ENCODE data around the gene BIN1.
A peak's percentile ranks its signal among the peaks of the same experiment; 100 is the strongest.
"Not testable (repeated sequence)": the region's sequence is repeated elsewhere in the genome, so short reads cannot be mapped to it uniquely, and the experiment has no call there.

Gene BIN1

GRCh38 chr2:127045792-127046501 is 61.0 kb downstream of the BIN1 start:
- DNase-seq = no peak

DNA sequence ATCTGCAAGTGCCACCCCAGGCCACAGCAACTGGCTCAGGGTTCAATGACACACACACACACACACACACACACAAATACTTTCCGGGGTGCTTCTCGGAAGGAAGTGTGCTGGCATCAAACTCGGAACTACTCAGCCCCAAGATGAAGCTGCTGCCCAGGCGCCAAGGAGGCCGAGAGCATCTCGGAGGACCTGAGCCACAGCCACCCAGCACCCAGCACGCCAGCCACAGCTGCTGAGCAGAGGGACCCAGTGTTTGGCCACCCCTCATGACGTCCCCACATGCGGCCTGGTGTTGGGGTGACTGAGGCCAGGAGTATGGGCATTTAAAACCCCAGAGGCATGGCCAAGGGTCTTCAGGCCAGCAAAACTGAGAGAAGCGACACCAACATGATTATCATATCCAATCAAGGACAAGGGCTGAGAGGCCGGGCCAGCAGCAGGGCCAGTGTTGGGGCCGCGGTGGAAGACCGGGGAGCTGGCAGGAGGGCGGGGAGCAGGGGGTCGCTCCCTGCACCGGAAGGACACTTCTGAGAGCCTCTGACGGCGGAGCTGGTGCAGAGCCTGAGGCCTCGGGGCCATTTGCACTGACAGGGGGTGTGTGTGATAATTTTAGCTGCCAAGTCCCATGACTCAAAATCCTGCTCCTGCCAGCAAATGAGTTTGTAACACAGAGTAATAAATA is 61.8 kb downstream of the BIN1 start:
- no peak for DNase-seq

DNA sequence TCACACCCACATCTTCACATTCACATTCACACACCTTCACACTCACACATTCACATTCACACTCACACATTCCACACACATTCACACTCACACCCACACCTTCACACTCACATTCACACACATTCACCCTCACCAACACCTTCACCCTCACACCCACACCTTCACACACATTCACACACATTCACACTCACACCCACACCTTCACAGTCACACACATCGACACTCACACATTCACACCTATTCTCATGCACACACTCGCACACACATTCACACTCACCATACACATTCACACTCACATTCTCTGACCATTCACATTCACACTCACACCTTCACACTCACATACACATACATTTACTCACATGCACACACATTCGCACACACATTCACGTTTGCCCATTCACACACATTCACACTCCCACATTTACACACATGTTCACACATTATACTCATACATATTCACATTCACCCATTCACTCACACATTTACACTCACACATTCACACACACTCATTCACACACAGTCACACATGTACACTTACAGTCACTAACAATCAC is 62.7 kb downstream of the BIN1 start:
- no peak for DNase-seq

DNA sequence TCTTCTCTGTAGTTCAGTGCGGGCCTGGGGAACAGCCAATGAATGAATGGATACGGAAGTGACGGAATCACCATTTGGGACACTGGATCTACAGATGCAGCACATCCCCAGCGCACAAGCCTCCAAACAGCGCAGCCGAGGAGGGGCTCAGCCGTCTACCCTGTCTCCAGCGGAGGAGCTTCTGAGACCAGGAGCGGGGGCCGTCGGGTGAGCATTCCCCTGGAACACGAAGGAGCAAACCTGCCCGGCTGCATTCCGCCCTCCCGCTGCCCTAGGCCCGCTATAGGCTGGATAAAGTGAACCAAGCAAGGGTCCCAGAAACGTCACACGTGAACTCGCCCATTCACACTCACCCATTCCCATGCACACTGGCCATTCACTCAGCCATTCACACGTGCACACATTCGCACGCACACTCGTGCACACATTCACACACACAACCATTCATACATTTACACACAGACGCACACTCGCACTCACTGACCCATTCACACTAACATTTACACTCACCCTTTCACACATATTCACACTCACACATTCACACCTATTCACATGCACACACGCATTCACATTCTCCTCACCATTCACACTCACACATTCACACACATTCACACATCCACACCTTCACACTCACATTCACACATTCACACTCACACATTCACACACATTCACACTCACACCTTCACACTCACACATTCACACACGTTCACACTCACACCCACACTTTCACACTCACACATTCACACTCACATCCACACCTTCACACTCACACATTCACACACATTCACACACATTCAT is 63.4 kb downstream of the BIN1 start:
- no peak for DNase-seq

DNA sequence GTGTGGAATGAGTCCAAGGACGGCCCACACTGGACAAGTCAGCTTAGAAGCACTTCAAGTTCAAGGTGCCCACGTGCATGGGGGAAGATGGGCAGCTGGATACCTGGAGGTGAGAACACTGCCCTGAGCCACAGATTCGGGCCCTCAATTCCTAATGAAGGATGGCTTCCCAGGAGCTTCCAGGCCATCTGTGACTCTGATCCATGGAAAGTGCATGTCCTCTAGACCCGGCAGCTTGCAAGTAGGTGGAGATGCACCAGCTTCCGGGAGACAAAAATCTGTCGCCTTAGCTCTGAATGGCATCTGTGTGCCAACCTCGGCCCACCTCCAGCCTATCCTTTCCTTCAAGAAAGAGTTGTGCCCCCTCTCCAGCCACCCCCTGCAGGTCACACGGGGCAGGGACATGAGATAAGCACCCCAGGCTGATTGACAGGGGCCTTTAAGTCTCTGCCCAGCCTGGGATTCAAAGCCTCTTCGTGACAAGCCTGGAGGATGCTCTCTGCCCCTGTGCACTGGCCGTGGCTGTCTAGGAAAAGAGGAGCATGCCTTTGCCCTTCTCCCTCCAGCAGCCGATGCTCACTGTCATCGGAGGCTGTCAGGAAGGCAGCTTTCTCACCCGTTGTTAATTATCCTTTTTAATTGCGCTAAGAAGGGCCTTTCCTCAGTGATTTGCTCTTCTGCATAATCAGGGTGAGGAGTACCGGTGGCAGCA is 65.5 kb downstream of the BIN1 start:
- no peak for DNase-seq

GRCh38 chr2:127040169-127040568 is 66.8 kb downstream of the BIN1 start:
- no peak for DNase-seq

GRCh38 chr2:127039387-127040031 is 67.4 kb downstream of the BIN1 start:
- no peak for DNase-seq

DNA sequence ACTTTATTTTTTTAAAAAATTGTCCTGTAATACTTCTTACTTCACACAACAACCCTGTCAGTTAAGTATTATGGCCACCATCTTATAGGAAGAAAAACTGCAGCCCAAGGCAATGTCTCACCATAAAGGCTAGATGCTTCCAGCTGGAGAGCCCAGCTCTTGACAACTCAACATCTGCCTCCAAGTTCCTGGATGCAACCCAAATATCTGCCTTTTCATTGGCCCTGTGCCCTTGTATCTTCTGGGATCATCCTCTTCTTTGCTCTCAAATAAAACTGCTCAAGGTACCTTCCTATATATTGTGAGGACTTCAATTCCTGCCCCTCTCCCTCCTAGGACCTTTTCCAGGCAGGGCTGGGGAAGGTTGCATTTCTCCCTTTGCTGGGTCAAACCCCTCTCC is 69.5 kb downstream of the BIN1 start:
- peak; percentile 37 for DNase-seq

DNA sequence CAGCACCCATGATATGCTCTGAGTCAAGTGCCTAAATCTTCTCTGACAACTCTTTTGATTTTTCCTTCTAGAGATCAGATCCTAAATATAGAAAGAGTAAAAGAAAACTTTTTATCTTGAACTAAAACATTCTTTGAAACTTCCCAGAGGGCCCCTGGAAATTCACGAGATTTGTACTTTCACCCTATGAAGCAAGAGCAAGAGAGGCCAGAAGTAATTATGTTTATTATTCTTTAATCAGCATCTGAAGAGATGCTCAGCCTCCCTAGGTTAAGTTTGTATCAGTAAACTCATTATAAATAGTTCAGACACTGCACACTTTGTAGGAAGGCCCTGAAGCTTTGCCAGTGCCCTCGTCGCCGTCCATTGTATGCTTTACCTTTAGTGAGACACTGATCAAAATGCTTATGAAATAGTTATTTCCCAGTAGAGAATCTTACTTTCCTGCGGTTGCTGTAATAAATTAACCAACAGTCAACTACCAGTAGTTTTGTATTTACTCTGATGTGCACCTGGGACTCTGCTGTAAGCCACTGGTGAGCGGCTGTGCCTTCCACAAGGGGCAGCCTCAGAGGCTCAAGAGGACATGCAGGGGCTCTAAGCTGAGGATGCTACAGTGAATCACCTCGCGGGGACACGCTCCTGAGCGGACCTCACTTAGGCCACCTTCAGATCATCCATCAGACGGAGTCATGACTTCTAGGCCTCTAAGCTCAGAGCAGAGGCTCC is 71.9 kb downstream of the BIN1 start:
- no peak for DNase-seq

DNA sequence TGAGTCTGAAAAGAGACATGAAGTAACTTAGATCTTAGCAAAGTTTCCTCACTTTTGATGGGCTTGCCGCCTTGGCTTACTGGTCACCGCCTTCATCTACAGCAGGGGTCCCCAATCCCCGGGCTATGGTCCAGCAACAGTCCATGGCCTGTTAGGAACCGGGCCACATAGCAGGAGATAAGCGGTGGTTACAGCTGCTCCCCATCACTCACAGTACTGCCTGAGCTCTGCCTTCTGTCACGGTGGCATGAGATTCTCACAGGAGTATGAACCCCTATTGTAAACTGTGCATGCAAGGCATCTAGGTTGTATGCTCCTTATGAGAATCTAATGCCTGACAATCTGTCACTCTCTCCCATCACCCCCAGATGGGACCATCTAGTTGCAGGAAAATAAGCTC is 72.9 kb downstream of the BIN1 start:
- DNase-seq = no peak

- no peak for DNase-seq
Measured at GRCh38 chr2:127032621-127033020, 74.3 kb downstream of the BIN1 start.

DNA sequence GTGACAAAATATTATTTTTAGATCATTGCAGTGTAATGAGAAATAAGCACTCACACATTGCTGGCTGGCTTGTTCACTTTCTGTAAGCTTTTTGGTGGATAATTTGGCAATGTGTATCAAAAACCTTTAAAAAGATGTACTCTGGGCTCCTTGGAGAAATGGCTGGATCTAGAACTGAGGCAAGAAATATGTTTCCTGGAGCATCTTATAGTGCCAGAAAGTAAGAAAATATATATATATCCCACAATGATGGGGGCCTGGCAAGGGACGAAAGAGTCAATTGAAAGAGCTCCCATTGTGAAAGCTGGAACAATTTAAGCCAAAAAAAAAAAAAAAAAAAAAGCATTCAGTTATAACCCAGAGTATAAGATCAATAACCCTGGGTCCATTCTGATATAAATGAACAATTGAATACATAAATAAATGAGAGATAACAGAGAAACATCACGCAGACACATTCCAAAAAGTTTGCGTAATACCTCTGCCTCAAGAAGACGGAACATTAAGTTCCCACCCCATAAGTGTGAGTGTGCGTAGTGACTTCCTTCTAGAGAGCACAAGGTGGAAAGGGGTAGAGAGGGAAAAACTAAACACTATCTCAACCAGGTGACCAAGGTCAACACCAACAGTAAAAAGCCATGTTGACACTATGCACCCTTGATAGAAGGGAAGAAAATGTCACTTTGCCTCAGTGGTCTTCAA is 77.5 kb downstream of the BIN1 start:
- DNase-seq = no peak

GRCh38 chr2:127028745-127029144 is 78.2 kb downstream of the BIN1 start:
- DNase-seq = not testable (repeated sequence)

DNA sequence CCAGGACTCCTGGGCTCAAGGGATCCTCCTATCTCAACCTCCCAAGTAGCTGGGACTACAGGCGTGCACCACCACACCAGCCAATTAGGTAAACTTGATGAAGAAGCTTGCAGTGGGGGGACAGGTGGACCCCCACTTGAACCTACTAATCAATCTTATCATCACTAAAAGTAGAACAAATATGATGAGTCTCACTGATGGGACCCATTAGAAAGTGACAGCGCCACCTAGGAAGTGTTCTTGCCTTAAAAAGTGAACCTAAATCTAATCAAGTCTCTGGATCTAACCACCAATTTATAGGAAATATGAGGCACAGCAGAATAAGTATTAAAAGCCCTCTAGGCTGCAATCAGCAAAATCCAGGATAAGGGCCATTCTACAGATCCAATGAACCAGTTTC is 79.2 kb downstream of the BIN1 start:
- no peak for DNase-seq

- DNase-seq = peak; percentile 82
Measured at GRCh38 chr2:127025359-127026166, 81.4 kb downstream of the BIN1 start.

DNA sequence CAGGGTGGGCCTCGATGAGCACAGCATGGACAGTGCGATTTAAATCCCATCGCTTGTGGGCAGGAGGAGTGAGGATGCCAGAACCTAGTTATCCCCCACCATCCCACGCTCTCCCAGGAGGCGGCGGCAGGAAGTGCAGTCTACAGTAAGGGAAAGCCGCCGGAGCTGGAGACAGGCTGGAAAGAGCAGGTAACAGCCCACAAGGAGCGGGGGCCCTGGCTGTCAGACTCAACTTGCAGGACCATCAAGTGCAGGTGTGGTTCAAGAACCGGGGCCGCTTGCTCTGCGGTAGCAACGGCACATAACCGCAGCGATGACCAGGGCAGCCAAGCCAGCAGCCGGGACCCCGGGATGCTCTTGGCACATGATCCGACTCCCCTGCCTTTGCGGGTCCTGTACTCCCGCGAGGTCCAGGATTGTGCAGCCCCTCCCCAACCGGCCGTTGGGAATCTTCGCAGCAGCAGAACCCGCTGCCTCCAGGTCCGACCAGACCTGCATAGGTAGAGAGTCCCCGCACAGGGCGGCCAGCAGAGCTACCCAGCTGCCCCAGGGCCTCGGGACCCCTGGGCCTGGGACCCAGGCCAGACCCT is 82.1 kb downstream of the BIN1 start:
- no peak for DNase-seq

DNA sequence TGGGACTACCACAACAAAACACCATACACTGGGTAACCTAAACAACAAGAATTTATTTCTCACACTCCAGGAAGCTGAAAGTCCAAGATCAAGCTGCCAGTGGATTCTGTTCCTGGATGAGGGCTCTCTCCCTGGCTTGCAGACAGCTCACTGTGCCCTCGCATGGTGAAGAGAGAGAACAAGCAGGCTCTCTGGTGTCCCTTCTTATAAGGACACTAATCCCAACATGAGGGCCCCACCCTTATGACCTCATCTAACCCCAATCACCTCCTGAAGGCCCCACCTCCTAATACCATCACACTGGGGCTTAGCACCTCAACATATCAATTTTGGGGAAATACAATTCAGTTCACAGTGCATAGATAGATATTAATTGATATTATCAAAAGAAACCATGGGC is 83.5 kb downstream of the BIN1 start:
- DNase-seq = no peak

DNA sequence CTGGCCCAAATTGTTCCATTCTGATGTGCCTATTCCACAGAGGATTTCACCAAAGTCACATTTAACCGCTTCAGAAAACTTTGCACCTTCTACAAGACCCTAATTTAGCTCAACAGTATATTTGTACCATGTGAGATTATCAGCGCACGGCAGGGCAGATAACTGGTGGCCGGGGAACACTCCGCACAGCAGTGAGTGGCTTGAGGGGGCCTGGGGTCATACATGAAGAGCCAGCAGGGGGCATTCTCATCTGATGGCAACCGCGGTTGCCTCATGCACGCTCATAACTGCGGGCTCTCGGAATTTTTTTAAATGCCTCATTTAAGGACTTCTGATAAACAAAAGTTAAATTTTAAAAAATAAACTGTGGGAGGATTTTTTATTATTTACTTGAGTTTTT is 84.1 kb downstream of the BIN1 start:
- DNase-seq = no peak

- no peak for DNase-seq
Measured at GRCh38 chr2:127020536-127020935, 86.4 kb downstream of the BIN1 start.

GRCh38 chr2:127017548-127017947 is 89.4 kb downstream of the BIN1 start:
- no peak for DNase-seq

Measured in NCI-H1694 treated with DMSO at 0.1 percent for 48 hours (cell line).